A673 (cell line): Measurements from ENCODE around the gene MIGA2.

Experiments
- EZH2 ChIP-seq: fragments of 200-600 bp; sonication (generic); IDR thresholded peaks from 2 replicates; pipeline ENCODE4 v1.6.1; 2017; ENCODE audit warnings: borderline replicate concordance, low read depth, mild to moderate bottlenecking, mixed read lengths, antibody characterized with exemption, low read length; ENCODE audit not compliant: poor library complexity, severe bottlenecking
- TF ChIP-seq, protein P1 (sequence below): fragments of 300-800, 200-600 bp; sonication (generic); conservative IDR thresholded peaks from 2 replicates; pipeline ENCODE4 v1.5.1; 2017; ENCODE audit warnings: low read depth, mild to moderate bottlenecking, antibody characterized with exemption, low read length, moderate library complexity, mixed read lengths

GRCh38 chr9:129011761-129012181, 24.7 kb upstream of the MIGA2 start:
- TF ChIP-seq, protein P1, sequence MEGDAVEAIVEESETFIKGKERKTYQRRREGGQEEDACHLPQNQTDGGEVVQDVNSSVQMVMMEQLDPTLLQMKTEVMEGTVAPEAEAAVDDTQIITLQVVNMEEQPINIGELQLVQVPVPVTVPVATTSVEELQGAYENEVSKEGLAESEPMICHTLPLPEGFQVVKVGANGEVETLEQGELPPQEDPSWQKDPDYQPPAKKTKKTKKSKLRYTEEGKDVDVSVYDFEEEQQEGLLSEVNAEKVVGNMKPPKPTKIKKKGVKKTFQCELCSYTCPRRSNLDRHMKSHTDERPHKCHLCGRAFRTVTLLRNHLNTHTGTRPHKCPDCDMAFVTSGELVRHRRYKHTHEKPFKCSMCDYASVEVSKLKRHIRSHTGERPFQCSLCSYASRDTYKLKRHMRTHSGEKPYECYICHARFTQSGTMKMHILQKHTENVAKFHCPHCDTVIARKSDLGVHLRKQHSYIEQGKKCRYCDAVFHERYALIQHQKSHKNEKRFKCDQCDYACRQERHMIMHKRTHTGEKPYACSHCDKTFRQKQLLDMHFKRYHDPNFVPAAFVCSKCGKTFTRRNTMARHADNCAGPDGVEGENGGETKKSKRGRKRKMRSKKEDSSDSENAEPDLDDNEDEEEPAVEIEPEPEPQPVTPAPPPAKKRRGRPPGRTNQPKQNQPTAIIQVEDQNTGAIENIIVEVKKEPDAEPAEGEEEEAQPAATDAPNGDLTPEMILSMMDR = no peak
- no peak for TF ChIP-seq EZH2
